HG03045 (cell line): ENCODE measurements around the gene NAPB.
"Not testable (repeated sequence)": the region's sequence is repeated elsewhere in the genome, so short reads cannot be mapped to it uniquely, and the experiment has no call there.

ENCODE experiments used
- ATAC-seq: cut with Tn5 transposase; IDR thresholded peaks from one replicate; pipeline ENCODE4 v1.9.1; 2021; ENCODE audit warnings: mild to moderate bottlenecking, moderate library complexity; ENCODE audit not compliant: unreplicated experiment

The NAPB gene

DNA sequence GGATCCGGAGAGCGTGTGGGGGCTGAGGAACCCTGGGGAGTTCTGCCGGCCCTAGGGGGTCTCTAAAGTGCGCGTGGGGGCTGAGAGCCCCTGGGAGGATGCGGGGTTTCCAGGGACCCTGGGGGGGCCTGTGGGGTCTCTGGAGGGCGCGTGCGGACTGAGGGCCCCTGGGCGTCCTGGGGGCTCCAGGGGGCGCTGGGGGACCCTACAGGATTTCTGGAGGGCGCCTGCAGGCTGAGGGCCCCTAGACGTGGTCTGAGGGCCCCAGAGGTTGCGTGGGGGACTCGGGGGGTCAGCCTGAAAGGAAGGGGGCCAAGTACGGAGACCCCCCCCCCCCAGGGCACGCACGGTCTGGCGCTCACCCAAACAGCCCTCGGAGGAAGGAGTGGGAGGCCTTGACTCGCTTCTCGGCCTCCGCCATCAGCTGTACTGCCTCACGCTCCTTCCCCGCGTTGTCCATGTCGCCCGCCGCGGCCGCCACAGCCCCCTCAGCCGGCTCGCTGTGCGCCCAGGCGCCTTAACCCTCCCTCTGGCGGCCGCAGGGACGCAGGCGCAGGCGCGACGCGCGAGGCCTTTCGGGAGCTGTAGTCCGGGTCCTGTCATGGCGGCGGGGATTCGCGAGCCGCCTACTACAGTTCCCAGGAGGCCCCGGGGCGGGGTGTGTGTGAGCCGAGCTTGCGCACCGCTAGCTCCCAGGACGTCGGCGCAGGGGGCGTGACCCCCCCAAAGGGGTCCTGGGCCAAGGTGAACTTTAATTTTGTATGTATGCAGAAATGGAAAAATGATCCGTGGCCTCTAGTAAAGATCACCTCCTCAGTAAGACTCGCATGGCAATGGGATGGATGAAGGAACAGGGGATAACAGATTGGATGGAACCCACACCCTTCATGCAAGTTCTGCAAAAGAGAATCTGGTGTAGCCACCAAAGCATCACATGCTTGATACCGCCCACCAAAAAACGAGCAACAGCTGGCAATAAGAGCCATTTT, at the start of gene NAPB:
Gene NAPB (minus strand): TSS at position 546 of the 989 bp plus-strand sequence. CDS start 86 bp downstream, at position 460.
- peak; percentile 97 for ATAC-seq

DNA sequence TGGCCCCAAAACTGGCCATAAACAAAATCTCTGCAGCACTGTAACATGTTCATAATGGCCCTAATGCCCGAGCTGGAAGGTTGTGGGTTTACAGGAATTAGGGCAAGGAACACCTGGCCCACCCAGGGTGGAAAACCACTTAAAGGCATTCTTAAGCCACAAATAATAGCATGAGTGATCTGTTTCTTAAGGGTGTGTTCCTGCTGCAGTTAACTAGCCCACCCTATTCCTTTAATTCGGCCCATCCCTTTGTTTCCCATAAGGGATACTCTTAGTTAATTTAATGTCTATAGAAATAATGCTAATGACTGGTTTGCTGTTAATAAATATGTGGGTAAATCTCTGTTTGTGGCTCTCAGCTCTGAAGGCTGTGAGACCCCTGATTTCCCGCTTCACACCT, 45.7 kb upstream of the NAPB start:
- not testable (repeated sequence) for ATAC-seq

DNA sequence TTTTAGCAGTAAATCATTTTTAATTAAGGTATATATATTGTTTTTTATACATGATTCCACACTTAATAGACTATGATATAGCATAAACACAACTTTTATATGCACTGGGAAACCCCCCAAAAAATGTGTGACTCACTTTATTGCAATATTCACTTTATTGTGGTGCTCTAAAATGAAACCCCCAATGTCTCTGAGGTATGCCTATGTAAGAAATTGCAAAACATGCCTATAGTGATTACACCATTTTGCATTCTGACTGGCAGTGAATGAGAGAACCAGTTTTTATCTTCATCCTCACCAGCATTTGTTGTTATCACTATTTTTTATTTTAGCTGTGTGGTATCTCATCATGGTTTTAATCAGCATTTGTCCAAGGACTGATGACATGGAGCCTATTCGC, 39.9 kb upstream of the NAPB start:
- ATAC-seq: no peak

DNA sequence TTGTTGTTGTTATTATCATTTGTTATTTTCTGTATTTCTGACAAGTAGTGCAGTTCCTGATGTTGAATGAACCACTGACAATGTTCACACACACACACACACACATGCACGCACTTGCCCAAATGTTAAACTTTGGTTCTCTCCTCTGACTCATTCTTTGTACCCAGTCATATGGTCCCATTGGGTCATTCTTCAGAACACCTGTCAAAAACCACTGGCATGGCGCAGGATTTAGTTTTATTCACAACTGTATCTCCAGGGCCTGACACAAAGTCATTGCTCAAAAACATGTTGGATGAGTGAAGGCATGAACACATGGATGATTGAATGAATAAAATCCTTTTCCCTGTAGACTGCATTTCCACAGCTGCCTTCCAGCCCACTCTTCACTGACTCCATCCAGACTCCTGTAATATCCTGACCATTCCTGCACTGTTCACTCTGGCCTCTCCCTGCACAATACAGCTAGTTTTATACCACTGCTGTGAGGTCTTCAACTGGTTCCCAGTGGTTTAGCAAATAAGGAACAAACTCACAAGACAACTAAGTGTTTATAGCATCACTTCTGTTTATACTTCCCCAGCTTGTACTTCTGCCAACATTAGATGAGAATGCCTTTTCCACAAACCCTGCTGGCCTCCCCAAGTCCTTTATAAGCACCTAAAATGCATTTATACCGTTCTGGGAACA, 38.3 kb upstream of the NAPB start:
- no peak for ATAC-seq

DNA sequence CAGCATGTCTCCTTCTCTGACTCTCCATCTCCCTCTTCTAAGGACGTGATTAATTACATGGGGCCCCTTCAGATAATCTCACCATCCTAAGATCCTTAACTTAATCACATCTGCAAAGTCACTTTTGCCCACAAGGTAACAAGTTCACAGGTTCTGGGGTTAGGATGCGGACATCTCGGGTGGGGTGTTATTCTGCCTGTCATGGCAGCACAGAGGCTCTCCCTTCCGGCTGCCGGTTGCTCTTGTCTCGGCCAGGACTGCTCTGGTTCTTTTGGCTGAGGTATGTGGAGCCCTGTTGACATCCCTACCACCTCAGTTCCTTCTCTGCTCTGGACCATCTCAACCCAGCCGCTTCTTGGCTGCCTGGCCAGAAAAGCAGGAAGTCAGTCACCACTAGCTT, 35.6 kb upstream of the NAPB start:
- ATAC-seq: no peak

DNA sequence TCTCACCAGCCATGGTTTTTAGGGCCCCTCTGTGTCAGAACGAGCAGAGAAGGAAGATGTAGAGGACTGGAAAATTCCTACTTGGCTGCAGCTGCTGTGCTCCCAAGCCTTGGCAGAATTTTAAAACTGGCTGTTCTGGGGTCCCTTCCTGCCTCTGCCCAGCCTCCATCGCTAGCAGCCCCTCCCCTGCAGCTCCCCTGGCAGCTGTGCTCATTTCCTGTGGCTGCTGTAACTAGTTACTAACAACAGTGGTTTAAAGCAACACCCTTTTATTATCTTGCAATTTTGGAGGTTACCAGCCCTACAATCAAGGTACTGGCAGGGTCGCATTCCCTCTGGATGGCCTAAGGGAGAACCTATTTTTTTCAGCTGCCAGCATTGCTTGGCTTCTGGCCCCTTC, 35.1 kb upstream of the NAPB start:
- no peak for ATAC-seq

DNA sequence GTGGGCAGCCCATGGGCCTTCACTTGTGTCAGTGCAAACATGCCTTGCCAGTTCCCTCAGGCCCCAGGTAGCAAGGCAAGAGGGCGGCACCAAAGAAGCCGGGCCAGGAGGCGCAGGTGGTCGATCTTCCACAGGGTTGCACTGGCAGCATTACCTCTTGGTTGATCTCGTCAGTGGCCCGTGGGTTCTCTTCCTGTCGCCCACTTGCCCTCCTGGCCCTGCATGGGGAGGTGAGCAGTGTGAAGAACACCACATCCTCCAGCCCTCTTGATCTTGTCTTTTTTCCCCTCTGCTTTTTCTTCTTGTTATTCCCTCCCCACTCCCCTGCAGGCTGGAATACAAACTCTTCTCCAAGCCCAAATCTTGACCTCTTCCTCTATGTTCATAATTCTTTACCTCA, 34.4 kb upstream of the NAPB start:
- ATAC-seq: no peak

DNA sequence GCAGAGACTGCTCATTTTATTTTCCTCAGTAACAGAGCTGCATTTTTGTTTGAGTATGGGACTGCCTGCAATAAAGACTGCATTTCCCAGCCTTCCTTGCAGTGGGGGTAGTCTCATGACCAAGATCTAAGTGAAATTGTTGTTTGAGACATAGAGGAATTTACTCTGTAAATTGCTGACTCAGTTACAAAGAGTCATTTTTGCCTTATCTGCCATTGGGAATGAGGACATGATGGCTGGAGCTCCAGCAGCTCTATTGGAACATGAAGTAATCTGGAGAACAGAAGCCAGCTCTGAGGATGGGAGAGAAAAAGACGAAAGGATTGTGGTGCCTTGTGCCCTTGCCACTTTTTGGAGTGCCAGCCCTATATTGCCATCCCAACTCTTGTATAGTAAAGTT, 33.5 kb upstream of the NAPB start:
- no peak for ATAC-seq

DNA sequence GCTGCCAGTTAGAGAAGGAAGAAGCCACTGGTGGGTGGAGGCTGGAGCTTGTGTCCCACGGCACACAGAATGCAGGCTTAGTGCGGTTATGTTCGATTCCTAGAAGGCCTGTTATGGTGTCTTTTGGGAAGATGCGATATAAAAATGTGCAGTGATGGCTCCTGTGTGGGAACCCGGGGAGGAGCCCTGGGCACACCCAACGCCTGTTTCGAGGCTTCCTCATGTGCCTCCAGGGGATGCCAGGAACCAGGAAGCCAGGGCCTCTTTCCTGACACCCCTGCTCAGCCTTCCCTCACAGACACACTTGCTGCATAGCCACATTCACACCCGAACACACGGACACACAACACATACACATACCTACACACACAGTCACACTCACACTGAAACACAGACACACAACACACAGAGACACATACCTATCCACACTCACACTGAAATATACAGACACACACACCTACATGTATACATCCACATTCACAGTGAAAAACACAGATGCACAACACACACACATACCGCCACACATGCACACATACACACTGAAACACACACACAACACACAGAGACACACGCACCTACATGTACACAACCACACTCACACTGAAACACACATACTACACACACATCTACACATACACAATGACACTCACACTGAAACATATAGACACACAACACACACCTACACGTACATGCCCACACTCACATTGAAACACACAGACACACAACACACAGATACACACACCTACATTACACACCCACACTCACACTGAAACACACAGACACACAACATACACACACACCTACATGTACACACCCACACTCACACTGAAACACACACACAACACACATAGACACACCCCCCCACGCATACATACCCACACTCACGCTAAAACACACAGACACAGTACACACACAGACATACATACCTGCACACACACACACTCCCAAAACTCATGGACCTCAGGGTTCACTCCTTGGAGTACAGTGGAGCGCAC, 32.6 kb upstream of the NAPB start:
- ATAC-seq: no peak

DNA sequence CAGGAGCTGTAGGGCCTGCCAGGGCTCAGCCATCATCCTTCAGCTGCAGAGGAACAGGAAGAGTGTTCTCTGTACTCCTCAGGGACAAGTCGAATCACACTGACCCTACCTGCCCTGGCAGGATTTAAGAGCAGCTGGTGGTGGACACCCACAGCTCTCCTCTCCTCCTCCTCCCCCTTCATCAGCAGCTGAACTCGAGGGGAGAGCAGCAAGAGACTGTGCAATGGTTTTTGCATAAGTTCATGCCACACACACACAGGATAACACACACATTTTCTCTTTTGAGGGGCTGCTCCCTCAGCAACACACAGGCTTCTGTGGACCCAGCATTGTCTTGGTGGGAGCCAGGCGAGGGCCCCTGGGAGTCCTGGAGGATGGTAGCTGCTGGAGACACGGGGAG, 31.5 kb upstream of the NAPB start, which contains the start of gene CST11:
Gene CST11 (minus strand): TSS at position 101 of the 400 bp plus-strand sequence. CDS start 65 bp downstream, at position 36.
- no peak for ATAC-seq

DNA sequence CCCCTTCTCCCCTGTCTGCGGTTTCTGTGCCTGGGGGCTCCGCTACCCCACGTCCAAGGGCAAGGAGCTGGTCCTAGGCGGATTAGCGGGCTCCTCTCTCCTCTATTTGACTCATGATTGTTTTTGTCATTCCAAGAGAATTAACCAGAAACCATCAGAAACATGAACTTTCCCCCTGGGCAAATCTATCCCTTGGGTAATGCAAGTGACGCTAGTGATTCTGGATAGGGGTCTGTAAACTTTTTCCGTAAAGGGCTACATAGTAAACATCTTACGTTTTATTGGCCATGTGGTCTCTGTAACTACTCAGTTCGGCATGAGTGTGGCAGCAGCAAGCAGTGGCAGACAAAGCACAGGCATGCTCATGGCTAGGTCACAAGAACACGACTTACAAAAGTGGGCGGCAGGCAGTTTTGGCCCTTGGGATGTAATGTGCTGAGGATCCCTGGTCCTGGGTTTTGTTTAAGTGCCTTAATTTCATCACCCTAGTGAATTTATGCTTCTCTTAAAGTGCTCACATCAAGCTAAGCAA, 30.7 kb upstream of the NAPB start:
- ATAC-seq: no peak

DNA sequence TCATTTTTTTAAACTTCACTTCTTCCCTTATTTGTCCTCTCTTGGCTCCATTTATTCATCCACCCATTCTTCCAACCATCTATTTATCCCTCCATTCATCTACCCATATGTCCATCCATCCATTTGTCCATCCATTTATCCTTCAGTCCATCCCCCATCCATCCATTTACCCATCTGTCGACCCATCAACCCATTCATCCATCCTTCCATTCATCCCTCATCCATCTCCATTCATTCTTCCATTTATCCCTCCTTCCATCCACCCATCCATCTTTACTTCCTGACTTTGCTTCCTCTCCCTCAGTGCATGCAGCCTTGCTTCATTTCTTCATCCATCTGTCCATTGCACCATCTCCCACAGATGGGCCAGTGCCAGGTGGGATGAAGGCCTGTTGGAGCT, 29.6 kb upstream of the NAPB start:
- ATAC-seq: no peak

DNA sequence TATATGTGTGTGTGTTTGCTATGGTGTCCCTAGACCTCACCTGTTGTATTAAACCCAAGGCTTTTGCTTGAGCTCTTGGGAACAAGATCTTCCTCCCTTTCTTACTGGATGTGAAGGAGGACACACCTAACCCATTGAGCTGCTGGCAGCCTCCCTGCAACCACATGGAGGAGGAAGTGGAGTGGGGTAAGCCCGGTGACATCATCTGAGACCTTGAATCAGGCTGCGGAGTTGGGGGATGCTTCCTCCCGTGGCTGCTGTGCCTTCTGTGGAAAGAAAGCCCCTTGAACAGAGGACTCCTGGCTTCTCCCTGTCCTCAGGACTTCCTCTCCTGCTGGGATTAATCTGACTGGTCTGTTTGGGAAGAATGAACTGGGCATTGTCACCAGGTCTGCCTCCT, 28.1 kb upstream of the NAPB start:
- ATAC-seq: no peak

DNA sequence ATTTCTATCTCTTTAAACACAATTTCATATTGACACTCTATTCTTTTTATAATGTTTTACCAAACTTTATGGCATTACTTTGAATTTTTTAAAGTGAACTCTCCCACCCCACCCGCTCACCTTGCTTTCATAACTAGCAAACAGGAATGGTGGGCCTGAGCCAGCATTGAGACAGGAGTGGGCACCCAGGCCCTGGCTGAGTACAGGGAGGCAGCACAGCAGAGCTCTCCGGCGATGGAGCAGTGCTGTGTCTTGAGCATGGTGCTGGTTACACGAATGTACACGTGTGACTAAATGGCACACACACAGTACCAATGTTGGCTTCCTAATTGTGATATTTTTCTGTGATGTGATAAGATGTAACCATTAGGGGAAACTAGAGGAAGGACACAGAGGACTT, 26.9 kb upstream of the NAPB start:
- ATAC-seq: no peak

DNA sequence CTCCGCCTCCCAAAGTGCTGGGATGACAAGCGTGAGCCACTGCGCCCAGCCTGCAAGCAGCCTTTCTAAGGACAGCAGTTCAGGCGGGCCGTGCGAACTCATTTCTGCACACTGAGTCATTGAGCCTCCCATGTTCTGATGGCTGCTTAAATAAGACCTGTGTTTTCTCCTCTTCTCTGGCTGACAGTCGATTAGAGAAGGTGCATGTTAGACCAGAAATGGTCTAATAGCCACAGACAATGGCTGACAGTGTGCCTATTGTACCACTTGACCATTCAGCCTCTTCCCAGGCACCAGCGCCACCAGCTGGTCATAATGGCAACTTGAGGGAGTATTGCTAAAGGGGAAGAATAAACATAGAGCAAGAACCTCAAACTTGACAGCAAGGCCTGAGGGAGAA, 25.2 kb upstream of the NAPB start:
- ATAC-seq: no peak

DNA sequence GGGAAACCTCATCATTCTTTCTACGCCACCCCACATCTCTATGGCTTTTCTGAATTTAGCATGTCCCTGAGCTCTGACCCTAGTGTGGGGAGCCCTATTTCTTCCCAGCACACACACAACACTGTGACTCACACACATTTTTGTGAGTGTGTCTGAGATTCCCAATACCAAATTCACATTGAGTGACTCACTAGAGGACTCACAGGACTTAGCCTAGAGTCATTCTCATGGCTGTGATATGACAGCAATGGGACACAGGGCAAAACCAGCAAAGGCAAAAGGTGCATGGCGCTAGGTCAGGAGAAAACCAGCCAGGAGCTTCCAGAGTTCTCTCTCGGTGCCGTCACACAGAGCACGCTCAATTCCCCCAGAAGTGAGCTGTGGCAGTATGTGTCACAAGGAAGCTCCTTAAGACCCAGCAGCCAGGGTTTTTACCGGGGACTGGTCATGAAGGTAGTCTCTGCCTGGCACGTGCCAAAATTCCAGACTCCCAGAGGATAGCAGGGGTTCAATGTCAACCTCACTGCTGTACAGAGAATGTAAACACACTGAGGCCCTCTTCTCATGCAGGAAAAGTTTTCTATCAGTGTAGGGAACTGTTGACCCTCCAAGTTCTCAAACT, 24.4 kb upstream of the NAPB start:
- ATAC-seq: no peak

DNA sequence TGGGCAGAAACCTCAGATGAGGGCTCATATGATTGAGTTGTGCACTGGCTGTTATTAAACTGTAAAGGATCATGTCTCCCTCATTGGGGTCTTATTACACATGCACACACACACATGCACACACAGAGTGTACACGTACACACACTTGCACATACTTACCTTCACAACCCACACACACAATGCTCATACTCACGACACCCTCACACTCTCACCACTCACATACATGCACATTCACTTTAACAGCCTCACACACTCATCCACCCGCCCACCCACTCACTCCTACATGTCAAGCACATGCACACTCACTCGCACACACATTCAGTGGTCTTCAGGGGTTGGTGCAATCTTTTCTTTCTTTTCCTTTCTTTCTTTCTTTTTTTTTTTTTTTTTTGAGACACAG, 23.6 kb upstream of the NAPB start:
- no peak for ATAC-seq

DNA sequence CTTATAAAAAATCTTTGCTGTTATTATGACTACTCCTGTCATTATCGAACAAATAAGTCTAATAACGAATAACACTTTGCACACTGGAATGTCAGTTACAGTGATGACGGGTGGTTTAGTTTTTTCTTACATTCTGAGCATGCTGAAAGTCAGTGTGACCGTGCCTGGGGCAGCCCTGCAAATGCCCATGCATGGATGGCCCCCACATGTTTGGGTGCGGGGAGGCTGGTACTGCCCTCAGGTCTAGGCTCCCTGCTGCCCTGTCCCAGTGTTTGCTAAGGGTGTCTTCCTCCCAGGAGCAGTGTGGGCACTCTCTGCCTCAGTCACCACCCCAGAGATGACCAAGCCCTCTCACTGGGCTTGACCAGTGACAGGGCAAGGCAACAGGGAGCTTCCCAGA, 21.1 kb upstream of the NAPB start:
- no peak for ATAC-seq

DNA sequence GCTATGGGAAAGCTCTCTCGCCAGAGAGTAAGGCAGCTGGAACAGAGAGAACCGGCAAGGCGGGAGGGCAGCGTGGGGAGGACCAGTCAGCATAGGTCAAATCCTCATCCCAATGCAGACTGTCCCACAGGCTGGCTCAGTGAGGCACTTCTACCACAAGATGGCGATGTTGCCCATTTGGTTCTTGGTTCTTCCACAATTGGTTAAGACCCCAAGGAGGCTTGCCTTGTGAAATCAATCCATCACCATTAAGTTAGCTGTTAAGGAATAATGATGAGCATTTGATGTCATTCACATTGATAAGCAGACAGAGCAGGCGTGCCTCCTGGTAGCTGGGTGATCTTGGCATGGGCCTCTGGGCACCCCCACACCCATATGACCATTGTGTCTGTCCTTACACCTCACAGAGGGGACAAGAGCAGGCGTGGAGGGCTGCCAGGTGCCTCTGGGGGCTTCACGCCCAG, 20.6 kb upstream of the NAPB start:
- ATAC-seq: peak; percentile 58

DNA sequence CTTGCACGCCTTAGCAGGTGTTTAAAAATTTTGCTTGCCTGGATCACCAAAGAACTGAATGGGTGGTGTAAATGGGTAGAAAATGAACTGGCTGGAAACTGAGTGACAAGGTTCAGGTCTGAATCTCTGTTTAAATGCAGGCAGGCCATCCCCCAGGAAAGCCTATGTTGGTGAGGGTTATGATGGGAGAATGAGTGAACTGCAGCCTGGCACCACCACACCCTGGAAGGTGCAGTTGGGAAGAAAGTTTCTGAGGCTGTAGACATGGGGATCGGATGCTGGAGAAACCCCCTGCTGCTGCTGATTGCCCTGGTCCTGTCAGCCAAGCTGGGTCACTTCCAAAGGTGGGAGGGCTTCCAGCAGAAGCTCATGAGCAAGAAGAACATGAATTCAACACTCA, 18.7 kb upstream of the NAPB start:
- no peak for ATAC-seq
